Articular chondrocyte of knee joint (primary cell): ENCODE data around the gene DBX1. TPM values are rescaled to one million over a fixed set of nuclear protein-coding genes. Genes with fewer than 3 reads are reported as not detected.

Experiments
- total RNA-seq: library from RNA; depleted of rRNA; stranded (reverse); fragments of >200 nt; gene quantifications from 2 replicates; pipeline ENCODE4 v1.2.3, GENCODE V29; 2012

Gene DBX1, protein sequence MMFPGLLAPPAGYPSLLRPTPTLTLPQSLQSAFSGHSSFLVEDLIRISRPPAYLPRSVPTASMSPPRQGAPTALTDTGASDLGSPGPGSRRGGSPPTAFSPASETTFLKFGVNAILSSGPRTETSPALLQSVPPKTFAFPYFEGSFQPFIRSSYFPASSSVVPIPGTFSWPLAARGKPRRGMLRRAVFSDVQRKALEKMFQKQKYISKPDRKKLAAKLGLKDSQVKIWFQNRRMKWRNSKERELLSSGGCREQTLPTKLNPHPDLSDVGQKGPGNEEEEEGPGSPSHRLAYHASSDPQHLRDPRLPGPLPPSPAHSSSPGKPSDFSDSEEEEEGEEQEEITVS
- total RNA-seq = not detected in 2 replicates

DNA sequence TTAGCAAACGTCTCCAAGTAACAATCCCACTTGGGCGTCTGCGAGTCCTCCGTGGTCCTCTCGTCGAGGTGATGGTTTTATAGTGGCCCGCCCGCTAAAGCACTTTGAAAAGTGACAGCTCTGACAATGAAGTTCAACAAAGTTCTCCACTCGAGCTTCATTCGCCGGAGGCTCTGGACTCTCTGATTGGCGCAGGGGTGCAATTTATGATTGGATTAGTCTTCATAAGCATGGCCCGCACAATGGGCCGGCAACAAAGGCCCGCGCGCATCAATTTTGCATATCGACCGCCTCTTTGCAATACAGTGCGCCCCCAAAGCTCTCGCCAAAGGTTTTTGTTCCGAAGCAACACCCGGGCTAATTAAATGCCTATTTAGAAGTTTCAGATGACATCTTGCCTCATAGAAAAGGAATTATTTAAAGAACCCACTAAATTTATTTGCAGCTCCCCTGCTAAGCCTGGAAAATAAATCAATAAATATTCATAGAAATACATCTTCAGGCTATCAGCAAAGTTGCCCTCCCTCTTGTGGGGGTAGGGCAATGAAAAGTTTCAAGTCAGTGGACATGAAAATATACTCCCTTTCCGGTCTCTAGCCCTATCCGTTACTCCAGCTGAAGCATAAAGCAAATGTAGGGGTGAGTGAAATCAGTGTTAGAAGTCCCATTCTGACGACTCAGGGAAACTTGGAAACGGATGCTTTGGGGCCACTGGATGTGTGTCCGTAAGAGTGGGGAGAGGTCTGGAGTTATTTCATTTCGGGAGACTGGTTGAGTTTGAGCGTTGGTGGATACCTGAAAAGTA is at the start of gene DBX1:
Gene DBX1 (minus strand): TSS at position 51 of the 805 bp plus-strand sequence. CDS start 151 bp downstream, outside the sequence.

Other genes with a start within 250 kb of the DBX1 start
- 27.2 and 54.9 TPM in 2 replicates for gene HTATIP2, start 203.2 kb upstream of the DBX1 start, total RNA-seq
- 18.1 and 22.7 TPM in 2 replicates for gene PRMT3, start 227.2 kb upstream of the DBX1 start, total RNA-seq